ENCODE data around the gene GABRA6.

GABRA6 gene

GRCh38 chr5:161709239-161709638 is 23.7 kb downstream of the GABRA6 start:
- peaks cover 4% of the 10 kb centered on the region for H3K9me3 Mint-ChIP-seq
- no peaks in the 10 kb centered on the region for H3K36me3 Mint-ChIP-seq (ENCODE audit: low read depth)
- ATAC-seq (no peak), DNase-seq (no peak)
- H3K4me3 Mint-ChIP-seq: no peak overlapping the region
- no peaks in the 10 kb centered on the region for H3K27me3 Mint-ChIP-seq
- no peak overlapping the region for H3K27ac Mint-ChIP-seq
- H3K4me1 Mint-ChIP-seq: no peaks in the 10 kb centered on the region

DNA sequence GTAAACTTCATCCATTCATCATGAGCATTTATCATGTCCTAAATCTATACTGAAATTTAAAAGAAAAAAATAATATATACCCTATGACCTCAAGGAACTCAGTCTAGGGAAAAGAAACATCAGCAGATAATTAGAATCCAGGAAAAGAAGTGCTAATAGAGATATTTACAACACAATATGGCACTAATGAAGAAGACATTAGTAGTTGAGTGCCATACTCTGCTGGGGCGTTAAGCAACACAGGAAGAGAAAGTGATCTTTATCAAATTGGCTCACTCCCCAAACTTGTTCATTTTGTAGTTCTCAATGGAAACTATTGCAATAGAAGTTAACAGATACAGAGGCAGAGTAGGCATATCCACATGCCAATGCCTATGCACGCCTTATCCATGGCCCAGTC is 27.5 kb downstream of the GABRA6 start:
- Mint-ChIP-seq H3K27me3 (no peaks in the 10 kb centered on the region), H3K9me3 (peaks cover 6% of the 10 kb centered on the region), H3K27ac (no peak overlapping the region), H3K4me3 (no peak overlapping the region), H3K36me3 (ENCODE audit: low read depth) (no peaks in the 10 kb centered on the region), H3K4me1 (no peaks in the 10 kb centered on the region)
- ATAC-seq: no peak
- no peak for DNase-seq

DNA sequence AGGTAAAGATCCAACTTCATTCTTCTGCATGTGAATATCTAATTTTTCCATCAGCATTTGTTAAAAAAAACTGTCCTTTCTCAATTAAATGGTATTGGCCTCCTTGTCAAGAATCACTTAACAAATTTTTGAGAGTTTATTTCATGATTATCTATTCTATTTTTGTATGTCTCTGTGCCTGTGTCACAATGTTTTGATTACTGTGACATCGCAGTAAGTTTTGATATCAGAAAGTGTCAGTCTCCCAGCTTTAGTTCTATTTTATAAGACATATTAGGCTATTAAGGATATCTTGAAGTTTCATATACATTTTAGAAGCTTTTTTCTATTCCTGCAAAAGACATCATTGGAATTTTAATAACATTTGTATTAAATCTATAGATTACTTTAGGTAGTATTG is 33.6 kb downstream of the GABRA6 start:
- Mint-ChIP-seq H3K36me3 (ENCODE audit: low read depth) (no peaks in the 10 kb centered on the region), H3K27me3 (no peaks in the 10 kb centered on the region), H3K27ac (no peak overlapping the region), H3K9me3 (peaks cover 13% of the 10 kb centered on the region), H3K4me1 (no peaks in the 10 kb centered on the region), H3K4me3 (no peak overlapping the region)
- ATAC-seq: no peak
- DNase-seq: no peak

- Mint-ChIP-seq H3K4me1 (no peaks in the 10 kb centered on the region), H3K9me3 (peaks cover 13% of the 10 kb centered on the region), H3K4me3 (no peak overlapping the region), H3K27ac (no peak overlapping the region), H3K36me3 (ENCODE audit: low read depth) (no peaks in the 10 kb centered on the region), H3K27me3 (no peaks in the 10 kb centered on the region)
- ATAC-seq (no peak), DNase-seq (no peak)
Measured at GRCh38 chr5:161720460-161720859, 34.9 kb downstream of the GABRA6 start.

DNA sequence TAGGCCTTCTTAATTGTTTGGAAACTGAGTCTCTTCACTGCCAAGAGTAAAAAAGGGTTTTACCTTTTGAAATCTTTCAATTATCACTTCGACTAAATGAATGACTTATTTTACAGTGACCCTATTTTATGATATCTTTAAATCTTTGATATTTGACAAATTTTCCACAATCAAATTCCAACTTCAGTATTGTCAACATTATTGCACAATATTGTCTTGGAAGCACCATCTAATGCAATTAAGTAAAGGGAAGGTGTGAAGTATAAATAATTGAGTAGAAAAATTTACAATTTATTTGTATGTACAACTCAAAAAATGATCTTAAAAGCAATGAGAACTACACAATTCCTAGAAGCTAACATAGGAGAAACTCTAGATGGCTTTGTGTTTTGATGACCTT is 49.2 kb downstream of the GABRA6 start:
- DNase-seq (no peak), ATAC-seq (no peak)
- no peak overlapping the region for H3K4me3 Mint-ChIP-seq
- H3K36me3 Mint-ChIP-seq (ENCODE audit: low read depth): no peaks in the 10 kb centered on the region
- H3K27ac Mint-ChIP-seq: no peak overlapping the region
- peaks cover 19% of the 10 kb centered on the region for H3K9me3 Mint-ChIP-seq
- no peaks in the 10 kb centered on the region for H3K27me3 Mint-ChIP-seq
- H3K4me1 Mint-ChIP-seq: no peaks in the 10 kb centered on the region

- DNase-seq (no peak), ATAC-seq (no peak)
- Mint-ChIP-seq H3K27ac (no peak overlapping the region), H3K36me3 (ENCODE audit: low read depth) (no peaks in the 10 kb centered on the region), H3K4me1 (no peaks in the 10 kb centered on the region), H3K27me3 (no peaks in the 10 kb centered on the region), H3K4me3 (no peak overlapping the region), H3K9me3 (peaks cover 16% of the 10 kb centered on the region)
Measured at GRCh38 chr5:161740433-161740832, 54.9 kb downstream of the GABRA6 start.

DNA sequence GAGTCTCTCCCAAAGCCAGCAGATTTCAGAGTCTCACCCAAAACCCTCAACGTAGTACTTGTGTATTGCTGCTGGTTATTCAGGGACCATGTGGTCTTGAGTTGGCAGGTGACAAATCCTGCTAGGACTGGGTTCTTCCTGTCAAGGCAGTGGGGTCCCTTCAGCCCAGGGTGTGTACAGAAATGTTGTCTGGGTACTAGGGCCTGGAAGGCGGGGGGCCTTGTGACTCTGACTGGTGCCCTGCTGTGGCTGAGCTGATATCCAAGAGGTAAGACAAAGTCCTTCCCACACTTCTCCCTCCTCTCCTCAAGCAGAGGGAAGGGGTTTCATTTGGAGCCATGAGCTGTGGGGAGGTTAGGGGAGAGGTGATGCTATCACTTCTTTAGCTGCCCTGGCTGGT is 58.8 kb downstream of the GABRA6 start:
- Mint-ChIP-seq H3K9me3 (peaks cover 9% of the 10 kb centered on the region), H3K4me1 (no peaks in the 10 kb centered on the region), H3K27ac (no peak overlapping the region), H3K27me3 (no peaks in the 10 kb centered on the region), H3K4me3 (no peak overlapping the region), H3K36me3 (ENCODE audit: low read depth) (no peaks in the 10 kb centered on the region)
- no peak for ATAC-seq
- DNase-seq: no peak

DNA sequence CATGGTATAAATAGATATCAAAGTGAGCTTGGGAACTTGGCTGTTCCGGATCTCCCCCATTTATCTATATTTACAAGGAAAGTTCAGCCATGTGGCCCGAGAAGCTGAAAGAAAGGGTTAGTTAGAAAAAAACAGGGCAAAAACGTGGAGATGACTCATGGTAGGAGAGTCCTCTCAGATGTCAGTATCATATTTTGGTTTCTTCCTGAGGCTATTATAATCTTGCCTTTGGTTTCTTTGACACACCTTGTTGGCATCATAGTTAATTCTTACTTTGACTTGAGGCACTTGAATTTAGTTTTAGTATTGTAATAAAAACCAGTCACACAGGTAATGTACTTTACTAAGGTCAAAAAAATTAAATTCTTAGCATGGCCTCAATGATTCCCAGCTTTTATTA is 59.9 kb downstream of the GABRA6 start:
- DNase-seq: no peak
- Mint-ChIP-seq H3K4me1 (no peaks in the 10 kb centered on the region), H3K27me3 (no peaks in the 10 kb centered on the region), H3K4me3 (no peak overlapping the region), H3K9me3 (peaks cover 7% of the 10 kb centered on the region), H3K36me3 (ENCODE audit: low read depth) (no peaks in the 10 kb centered on the region), H3K27ac (no peak overlapping the region)
- ATAC-seq: no peak

DNA sequence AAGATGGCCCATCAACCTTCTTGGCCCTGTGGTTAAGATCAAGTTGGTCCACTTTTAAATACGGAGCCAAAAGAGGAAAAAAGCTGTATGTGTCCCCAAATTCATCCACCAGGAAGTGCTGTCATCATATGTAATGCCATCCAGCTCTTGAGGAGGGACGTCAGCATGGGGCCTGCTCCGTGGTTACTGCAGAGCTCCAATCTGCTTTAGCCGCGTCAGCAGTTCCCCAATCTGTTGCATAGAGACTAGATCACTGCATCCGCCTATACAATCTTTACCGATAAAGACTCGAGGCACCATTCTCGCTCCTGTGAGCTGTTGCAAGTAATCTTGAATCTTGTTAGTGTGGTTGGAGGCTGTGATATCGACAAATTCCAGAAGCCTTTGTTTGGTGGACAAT is 65.7 kb downstream of the GABRA6 start:
- H3K4me1 Mint-ChIP-seq: no peaks in the 10 kb centered on the region
- no peak overlapping the region for H3K27ac Mint-ChIP-seq
- no peaks in the 10 kb centered on the region for H3K27me3 Mint-ChIP-seq
- no peak overlapping the region for H3K4me3 Mint-ChIP-seq
- DNase-seq (no peak), ATAC-seq (no peak)
- peaks cover 24% of the 10 kb centered on the region for H3K9me3 Mint-ChIP-seq
- no peaks in the 10 kb centered on the region for H3K36me3 Mint-ChIP-seq (ENCODE audit: low read depth)
